Nucleus accumbens (tissue), 56 donors: ENCODE results near the gene GALNT2.
A peak's percentile ranks its signal among the peaks of the same experiment; 100 is the strongest.

Source experiments
- DNase-seq, 56 donors: peaks; one replicate each; lab custom pipeline; 2025; lab: John Stamatoyannopoulos, UW

GALNT2 gene

GRCh38 chr1:230219174-230220067 lies 152.4 kb downstream of the GALNT2 start:
- no peak for DNase-seq

- no peak for DNase-seq
Measured at GRCh38 chr1:230220478-230220877, 153.4 kb downstream of the GALNT2 start.

GRCh38 chr1:230220907-230221306 lies 153.9 kb downstream of the GALNT2 start:
- DNase-seq: no peak

GRCh38 chr1:230222678-230223077 lies 155.6 kb downstream of the GALNT2 start:
- DNase-seq: no peak

GRCh38 chr1:230224101-230224960 lies 157.3 kb downstream of the GALNT2 start:
- no peak for DNase-seq

GRCh38 chr1:230226007-230226800 lies 159.2 kb downstream of the GALNT2 start:
- no peak for DNase-seq

GRCh38 chr1:230226814-230227213 lies 159.8 kb downstream of the GALNT2 start:
- no peak for DNase-seq

GRCh38 chr1:230228236-230228897 lies 161.3 kb downstream of the GALNT2 start:
- no peak for DNase-seq

- DNase-seq: no peak
Measured at GRCh38 chr1:230230273-230230672, 163.2 kb downstream of the GALNT2 start.

GRCh38 chr1:230230948-230231773 lies 164.1 kb downstream of the GALNT2 start:
- DNase-seq: no peak

- DNase-seq: peak in 2 of 56 donors; percentile 29 to 35
Measured at GRCh38 chr1:230231774-230232145, 164.7 kb downstream of the GALNT2 start.

GRCh38 chr1:230232371-230232771 lies 165.3 kb downstream of the GALNT2 start:
- peak in 1 of 56 donors; percentile 18 for DNase-seq

- DNase-seq: no peak
Measured at GRCh38 chr1:230233786-230234185, 166.7 kb downstream of the GALNT2 start.

GRCh38 chr1:230235876-230236275 lies 168.8 kb downstream of the GALNT2 start:
- DNase-seq: no peak

- no peak for DNase-seq
Measured at GRCh38 chr1:230236301-230237008, 169.4 kb downstream of the GALNT2 start.

GRCh38 chr1:230237009-230237370 lies 170.0 kb downstream of the GALNT2 start:
- DNase-seq: no peak

GRCh38 chr1:230237805-230238204 lies 170.8 kb downstream of the GALNT2 start:
- DNase-seq: no peak

GRCh38 chr1:230240446-230241086 lies 173.5 kb downstream of the GALNT2 start:
- no peak for DNase-seq
